Measurements from ENCODE around the gene ARIH1. TPM values are rescaled to one million over a fixed set of nuclear protein-coding genes. Genes with fewer than 3 reads are reported as not detected.

The ARIH1 gene
- total RNA-seq, 1 experiment from 2014 or later = 209 TPM

- Histone ChIP-seq H3K36me3 (ENCODE audit: control insufficient read depth in 1 of 2, insufficient read depth in 2 of 2, low read length in 2 of 2) (no peaks in the 10 kb centered on the region), H3K27me3 (ENCODE audit: insufficient read depth, low read length) (no peaks in the 10 kb centered on the region), H3K9ac (ENCODE audit: low read length) (no peak overlapping the region), H3K4me2 (ENCODE audit: low read length) (no peak overlapping the region), H3K4me1 (ENCODE audit: control insufficient read depth in 1 of 2, insufficient read depth in 2 of 2, low read length in 2 of 2) (no peaks in the 10 kb centered on the region), H3K9me3 (ENCODE audit: control insufficient read depth in 1 of 2, insufficient read depth in 1 of 2, low read depth in 1 of 2, low read length in 2 of 2) (no peaks in the 10 kb centered on the region), H3K79me2 (ENCODE audit: insufficient read depth, low read length) (no peaks in the 10 kb centered on the region), H3K9me2 (ENCODE audit: insufficient read depth) (no peaks in the 10 kb centered on the region), H3K4me3 (replicated peaks in 1 of 2; ENCODE audit: low read depth in 1 of 2, low read length in 2 of 2) (no peak overlapping the region), H4K20me1 (ENCODE audit: insufficient read depth) (no peaks in the 10 kb centered on the region), H2AFZ (ENCODE audit: low read depth, low read length, poor library complexity, severe bottlenecking) (no peak overlapping the region), H3K27ac (ENCODE audit: low read depth, low read length) (no peak overlapping the region)
- POLR2A ChIA-PET = interaction anchor here (0.7 to 1.2 kb wide), 2 partner anchors 8 to 179 kb away, joined by 3 read pairs; no protein-coding TSS in a partner anchor
- DNase-seq (ENCODE audit: low read depth, low spot score) = no peak
- no TSS peak for BruUV-seq (replicated peaks)
- intact Hi-C loops (cut with micrococcal nuclease) = no loop called here
- ATAC-seq = no peak
- RAD21 ChIA-PET (ENCODE audit: low non-redundant PET in 1 of 2, low total read pairs in 2 of 2, uncharacterized antibody in 2 of 2, unreplicated experiment in 2 of 2) = no interaction called here
- CTCF ChIA-PET = interaction anchor here (1.2 kb wide), 1 partner anchor 680 kb away, joined by 3 read pairs; no protein-coding TSS in a partner anchor
- no peak for TF ChIP-seq POLR2A (IDR thresholded peaks at IDR 0.05; ENCODE audit: borderline replicate concordance, extremely low read depth, insufficient read depth, insufficient read length)
Measured at GRCh38 chr15:72593838-72594237, 119.7 kb downstream of the ARIH1 start.

- ChIA-PET POLR2A (no interaction called here), CTCF (interaction anchor here (0.6 to 3.9 kb wide), 19 partner anchors 10 to 674 kb away, joined by 3 to 42 read pairs (median 5); partner anchors contain the start of genes BBS4 and HIGD2B), RAD21 (ENCODE audit: low non-redundant PET in 1 of 2, low total read pairs in 2 of 2, uncharacterized antibody in 2 of 2, unreplicated experiment in 2 of 2) (interaction anchor here in 1 of 2 experiments (0.5 to 1.9 kb wide), 3 partner anchors 63 to 105 kb away, joined by 3 to 6 read pairs (median 4); no protein-coding TSS in a partner anchor)
- no TSS peak for BruUV-seq (replicated peaks)
- Histone ChIP-seq H3K36me3 (ENCODE audit: control insufficient read depth in 1 of 2, insufficient read depth in 2 of 2, low read length in 2 of 2) (no peaks in the 10 kb centered on the region), H2AFZ (ENCODE audit: low read depth, low read length, poor library complexity, severe bottlenecking) (no peak overlapping the region), H3K79me2 (ENCODE audit: insufficient read depth, low read length) (no peaks in the 10 kb centered on the region), H3K27ac (ENCODE audit: low read depth, low read length) (no peak overlapping the region), H3K4me2 (ENCODE audit: low read length) (no peak overlapping the region), H3K4me3 (replicated peaks in 1 of 2; ENCODE audit: low read depth in 1 of 2, low read length in 2 of 2) (no peak overlapping the region), H3K27me3 (ENCODE audit: insufficient read depth, low read length) (no peaks in the 10 kb centered on the region), H4K20me1 (ENCODE audit: insufficient read depth) (no peaks in the 10 kb centered on the region), H3K4me1 (ENCODE audit: control insufficient read depth in 1 of 2, insufficient read depth in 2 of 2, low read length in 2 of 2) (no peaks in the 10 kb centered on the region), H3K9me3 (ENCODE audit: control insufficient read depth in 1 of 2, insufficient read depth in 1 of 2, low read depth in 1 of 2, low read length in 2 of 2) (no peaks in the 10 kb centered on the region), H3K9me2 (ENCODE audit: insufficient read depth) (no peaks in the 10 kb centered on the region), H3K9ac (ENCODE audit: low read length) (no peak overlapping the region)
- TF ChIP-seq CBX3 (IDR thresholded peaks at IDR 0.05; ENCODE audit: low read depth) (no peak), SIN3A (IDR thresholded peaks at IDR 0.05; ENCODE audit: low read depth) (no peak), CTCF (IDR thresholded peaks at IDR 0.05 in 2 of 3, conservative IDR thresholded peaks at IDR 0.05 in 1 of 3; ENCODE audit: borderline replicate concordance in 1 of 3, insufficient read depth in 1 of 3, low read depth in 2 of 3, low read length in 2 of 3) (peak; percentile 61 to 72 (median 63); a peak in 5 of 6 replicates), RAD21 (IDR thresholded peaks at IDR 0.05; ENCODE audit: low read depth) (peak; percentile 64), SP1 (IDR thresholded peaks at IDR 0.05; ENCODE audit: low read depth) (no peak), ELF1 (IDR thresholded peaks at IDR 0.05; ENCODE audit: borderline replicate concordance, low read depth) (no peak), CEBPB (IDR thresholded peaks at IDR 0.05; ENCODE audit: low read depth) (no peak), TCF7L2 (IDR thresholded peaks at IDR 0.05; ENCODE audit: borderline replicate concordance, extremely low read depth, insufficient read depth, insufficient read length) (no peak)
- intact Hi-C loops (cut with micrococcal nuclease) = loop anchor here (2.0 to 5.0 kb wide), 2 partner anchors 258 to 673 kb away; no protein-coding TSS in a partner anchor
- ATAC-seq (peak; percentile 86), DNase-seq (ENCODE audit: low read depth, low spot score) (peak; percentile 47)
Measured at GRCh38 chr15:72599855-72600464, 125.8 kb downstream of the ARIH1 start.

All from HCT116 (cell line).